Measurements from ENCODE around the gene SMIM38. TPM values are rescaled to one million over a fixed set of nuclear protein-coding genes. Genes with fewer than 3 reads are reported as not detected.
"Not testable (repeated sequence)": the region's sequence is repeated elsewhere in the genome, so short reads cannot be mapped to it uniquely, and the experiment has no call there.

SMIM38 gene
- total RNA-seq, 1 donor from 2014 or later, result 0.74 TPM

DNA sequence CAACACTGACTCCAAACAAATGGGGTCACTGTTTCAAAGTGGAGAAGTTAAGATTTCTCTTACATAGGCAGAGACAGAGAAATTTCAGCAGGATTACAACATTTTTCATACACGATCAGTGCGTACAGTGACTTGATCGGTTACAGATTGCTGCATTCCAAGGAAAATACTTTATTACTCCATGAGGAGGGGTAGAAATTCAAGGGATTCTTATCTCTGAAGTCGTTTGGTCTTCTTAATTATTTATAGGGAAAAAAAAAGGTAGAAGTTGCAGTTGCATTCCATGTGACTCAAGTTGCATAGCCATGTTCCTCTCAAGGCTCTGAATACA lies 10.7 kb upstream of the SMIM38 start:
- no peaks in the 10 kb centered on the region for H3K27me3 ChIP-seq
- intact Hi-C loops (cut with DNase I), result no loop called here
- TF ChIP-seq POLR2A (IDR thresholded peaks at IDR 0.05) (no peak), POLR2AphosphoS5 (IDR thresholded peaks at IDR 0.05; ENCODE audit: insufficient read depth in 1 of 2, low read depth in 1 of 2) (no peak)
- TF ChIP-seq, protein P1, sequence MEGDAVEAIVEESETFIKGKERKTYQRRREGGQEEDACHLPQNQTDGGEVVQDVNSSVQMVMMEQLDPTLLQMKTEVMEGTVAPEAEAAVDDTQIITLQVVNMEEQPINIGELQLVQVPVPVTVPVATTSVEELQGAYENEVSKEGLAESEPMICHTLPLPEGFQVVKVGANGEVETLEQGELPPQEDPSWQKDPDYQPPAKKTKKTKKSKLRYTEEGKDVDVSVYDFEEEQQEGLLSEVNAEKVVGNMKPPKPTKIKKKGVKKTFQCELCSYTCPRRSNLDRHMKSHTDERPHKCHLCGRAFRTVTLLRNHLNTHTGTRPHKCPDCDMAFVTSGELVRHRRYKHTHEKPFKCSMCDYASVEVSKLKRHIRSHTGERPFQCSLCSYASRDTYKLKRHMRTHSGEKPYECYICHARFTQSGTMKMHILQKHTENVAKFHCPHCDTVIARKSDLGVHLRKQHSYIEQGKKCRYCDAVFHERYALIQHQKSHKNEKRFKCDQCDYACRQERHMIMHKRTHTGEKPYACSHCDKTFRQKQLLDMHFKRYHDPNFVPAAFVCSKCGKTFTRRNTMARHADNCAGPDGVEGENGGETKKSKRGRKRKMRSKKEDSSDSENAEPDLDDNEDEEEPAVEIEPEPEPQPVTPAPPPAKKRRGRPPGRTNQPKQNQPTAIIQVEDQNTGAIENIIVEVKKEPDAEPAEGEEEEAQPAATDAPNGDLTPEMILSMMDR (IDR thresholded peaks at IDR 0.05), result no peak
- no peak overlapping the region for H3K4me3 ChIP-seq
- peaks cover 9% of the 10 kb centered on the region for H3K9me3 ChIP-seq
- H3K27ac ChIP-seq, result no peak overlapping the region
- H3K36me3 ChIP-seq, result peaks cover 0 to 5% of the 10 kb centered on the region in 2 donors
- DNase-seq (ENCODE audit: extremely low spot score in 2 of 2), result no peak
- no peaks in the 10 kb centered on the region for H3K4me1 ChIP-seq

DNA sequence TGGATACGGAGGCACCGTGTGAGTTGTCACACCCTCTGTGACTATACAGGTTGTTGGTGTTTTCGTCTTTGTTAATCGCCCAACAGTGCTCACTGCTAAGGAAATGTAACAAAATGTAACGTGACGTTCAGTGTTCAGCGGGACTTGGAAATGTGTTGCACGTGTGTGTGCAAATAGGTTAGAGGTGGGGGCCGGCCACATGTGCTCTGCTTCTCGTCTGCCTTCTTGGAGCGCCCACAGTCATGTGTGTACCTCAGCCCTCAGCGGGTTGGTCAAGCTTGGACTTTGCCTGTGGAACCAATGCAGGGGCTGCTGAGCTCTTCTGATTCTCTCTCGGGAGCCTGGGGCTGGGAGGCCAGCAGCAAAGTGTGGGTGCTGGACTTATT lies 7.4 kb upstream of the SMIM38 start:
- Histone ChIP-seq H3K9me3 (peaks cover 9% of the 10 kb centered on the region), H3K4me1 (no peaks in the 10 kb centered on the region), H3K4me3 (no peak overlapping the region), H3K36me3 (peaks cover 0 to 5% of the 10 kb centered on the region in 2 donors), H3K27ac (no peak overlapping the region), H3K27me3 (no peaks in the 10 kb centered on the region)
- TF ChIP-seq POLR2A (IDR thresholded peaks at IDR 0.05) (no peak), POLR2AphosphoS5 (IDR thresholded peaks at IDR 0.05; ENCODE audit: insufficient read depth in 1 of 2, low read depth in 1 of 2) (no peak)
- TF ChIP-seq, protein P1 (IDR thresholded peaks at IDR 0.05), result no peak
- DNase-seq (ENCODE audit: extremely low spot score in 2 of 2), result no peak
- intact Hi-C loops (cut with DNase I), result no loop called here

DNA sequence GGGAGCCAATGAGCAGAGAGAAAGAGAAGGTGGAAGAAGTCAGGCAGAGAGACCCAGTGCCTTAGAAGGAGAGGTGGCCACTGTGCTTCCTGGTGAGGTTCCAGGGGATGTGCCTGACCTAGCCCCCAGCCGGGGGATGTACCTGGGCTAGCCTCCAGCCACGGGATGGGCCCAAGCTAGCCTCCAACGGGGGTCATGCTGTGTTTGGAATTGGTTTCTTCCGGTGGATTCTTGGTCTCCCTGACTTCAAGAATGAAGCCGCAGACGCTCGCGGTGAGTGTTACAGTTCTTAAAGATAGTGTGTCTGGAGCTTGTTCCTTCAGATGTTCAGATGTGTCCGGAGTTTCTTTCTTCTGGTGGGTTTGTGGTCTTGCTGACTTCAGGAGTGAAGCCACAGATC lies 6.9 kb upstream of the SMIM38 start:
- TF ChIP-seq POLR2A (IDR thresholded peaks at IDR 0.05) (no peak), POLR2AphosphoS5 (IDR thresholded peaks at IDR 0.05; ENCODE audit: insufficient read depth in 1 of 2, low read depth in 1 of 2) (no peak)
- TF ChIP-seq, protein P1 (IDR thresholded peaks at IDR 0.05), result no peak
- intact Hi-C loops (cut with DNase I), result no loop called here
- H3K9me3 ChIP-seq, result peaks cover 9% of the 10 kb centered on the region
- no peak overlapping the region for H3K4me3 ChIP-seq
- peaks cover 0 to 5% of the 10 kb centered on the region in 2 donors for H3K36me3 ChIP-seq
- no peak overlapping the region for H3K27ac ChIP-seq
- no peaks in the 10 kb centered on the region for H3K27me3 ChIP-seq
- no peak for DNase-seq (ENCODE audit: extremely low spot score in 2 of 2)
- H3K4me1 ChIP-seq, result no peaks in the 10 kb centered on the region

DNA sequence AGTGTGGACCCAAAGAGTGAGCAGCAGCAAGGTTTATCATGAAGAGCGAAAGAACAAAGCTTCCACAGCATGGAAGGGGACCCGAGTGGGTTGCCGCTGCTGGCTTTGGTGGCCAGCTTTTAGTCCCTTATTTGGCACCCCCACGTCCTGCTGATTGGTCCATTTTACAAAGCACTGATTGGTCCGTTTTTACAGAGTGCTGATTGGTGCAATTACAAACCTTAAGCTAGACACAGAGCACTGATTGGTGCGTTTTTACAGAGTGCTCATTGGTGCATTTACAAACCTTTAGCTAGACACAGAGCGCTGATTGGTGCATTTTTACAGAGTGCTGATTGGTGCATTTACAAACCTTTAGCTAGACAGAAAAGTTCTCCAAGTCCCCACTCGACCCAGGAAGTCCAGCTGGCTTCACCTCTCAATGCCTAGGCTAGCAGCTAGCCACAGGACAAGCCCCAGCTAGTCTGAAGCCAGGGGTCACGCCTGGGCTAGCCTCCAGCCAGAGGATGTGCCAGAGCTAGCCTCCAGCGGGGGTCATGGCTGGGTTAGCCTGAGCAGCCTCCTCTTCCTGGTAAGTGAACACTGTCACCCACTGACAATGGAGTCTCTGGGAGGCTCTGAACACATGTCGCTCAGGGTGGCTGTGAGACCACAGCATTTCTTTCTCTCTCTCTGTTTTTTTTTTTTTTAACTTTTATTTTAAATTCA lies 6.2 kb upstream of the SMIM38 start:
- H3K4me1 ChIP-seq; DNase-seq (ENCODE audit: extremely low spot score in 2 of 2); intact Hi-C loops (cut with DNase I): not testable (repeated sequence)

DNA sequence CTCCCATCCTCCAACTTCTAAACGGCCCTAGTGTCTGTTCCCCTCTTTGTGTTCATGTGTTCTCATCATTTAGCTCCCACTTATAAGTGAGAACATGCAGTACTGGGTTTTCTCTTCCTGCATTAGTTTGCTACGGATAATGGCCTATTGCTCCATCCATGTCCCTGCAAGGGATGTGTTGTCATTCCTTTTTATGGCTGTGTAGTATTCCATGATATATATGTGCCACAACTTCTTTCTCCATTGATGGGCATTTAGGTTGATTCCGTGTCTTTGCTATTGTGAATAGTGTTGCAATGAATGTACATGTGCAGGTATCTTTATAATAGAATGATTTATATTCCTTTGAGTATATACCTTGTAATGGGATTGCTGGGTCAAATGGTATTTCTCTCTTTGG lies 5.6 kb upstream of the SMIM38 start:
- H3K27me3 ChIP-seq, result no peaks in the 10 kb centered on the region
- DNase-seq (ENCODE audit: extremely low spot score in 2 of 2), result no peak
- no peak overlapping the region for H3K27ac ChIP-seq
- intact Hi-C loops (cut with DNase I), result no loop called here
- H3K4me3 ChIP-seq, result no peak overlapping the region
- H3K9me3 ChIP-seq, result peaks cover 9% of the 10 kb centered on the region
- H3K36me3 ChIP-seq, result peaks cover 0 to 5% of the 10 kb centered on the region in 2 donors
- TF ChIP-seq POLR2AphosphoS5 (IDR thresholded peaks at IDR 0.05; ENCODE audit: insufficient read depth in 1 of 2, low read depth in 1 of 2), result no peak
- H3K4me1 ChIP-seq, result no peaks in the 10 kb centered on the region

More for the DNA sequence above, 6.2 kb upstream of the SMIM38 start:
- not testable (repeated sequence) for H3K9me3 ChIP-seq, H3K36me3 ChIP-seq, H3K4me3 ChIP-seq, H3K27me3 ChIP-seq, H3K27ac ChIP-seq

DNA sequence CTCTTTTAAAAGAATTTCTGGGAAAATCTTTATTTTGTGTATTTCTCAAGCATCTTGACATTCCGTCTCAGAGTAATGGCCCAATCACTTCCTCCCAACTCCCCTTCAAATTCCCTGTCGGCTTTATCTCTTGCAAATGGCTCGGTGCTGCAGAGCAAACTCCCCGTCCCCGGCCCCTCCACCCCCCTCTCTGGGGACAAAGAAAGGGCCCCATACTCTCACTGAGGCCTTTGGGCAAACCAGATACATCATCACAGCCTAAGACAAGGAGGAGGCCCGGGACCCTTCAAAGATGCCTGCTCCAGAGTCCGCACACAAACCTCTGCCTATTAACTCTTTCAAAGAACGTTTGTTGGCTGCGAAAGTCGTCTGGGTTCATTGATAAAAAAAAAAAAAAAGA lies 3.9 kb upstream of the SMIM38 start:
- H3K4me3 ChIP-seq, result no peak overlapping the region
- H3K4me1 ChIP-seq, result peaks cover 11% of the 10 kb centered on the region
- no peak for TF ChIP-seq POLR2AphosphoS5 (IDR thresholded peaks at IDR 0.05; ENCODE audit: insufficient read depth in 1 of 2, low read depth in 1 of 2)
- TF ChIP-seq, protein P1 (IDR thresholded peaks at IDR 0.05), result no peak
- TF ChIP-seq POLR2A (IDR thresholded peaks at IDR 0.05), result no peak
- H3K36me3 ChIP-seq, result no peaks in the 10 kb centered on the region
- intact Hi-C loops (cut with DNase I), result no loop called here
- no peaks in the 10 kb centered on the region for H3K9me3 ChIP-seq
- no peak overlapping the region for H3K27ac ChIP-seq
- no peaks in the 10 kb centered on the region for H3K27me3 ChIP-seq
- DNase-seq (ENCODE audit: extremely low spot score in 2 of 2), result no peak
